ENCODE measurements around the gene SMPX.

Gene SMPX

DNA sequence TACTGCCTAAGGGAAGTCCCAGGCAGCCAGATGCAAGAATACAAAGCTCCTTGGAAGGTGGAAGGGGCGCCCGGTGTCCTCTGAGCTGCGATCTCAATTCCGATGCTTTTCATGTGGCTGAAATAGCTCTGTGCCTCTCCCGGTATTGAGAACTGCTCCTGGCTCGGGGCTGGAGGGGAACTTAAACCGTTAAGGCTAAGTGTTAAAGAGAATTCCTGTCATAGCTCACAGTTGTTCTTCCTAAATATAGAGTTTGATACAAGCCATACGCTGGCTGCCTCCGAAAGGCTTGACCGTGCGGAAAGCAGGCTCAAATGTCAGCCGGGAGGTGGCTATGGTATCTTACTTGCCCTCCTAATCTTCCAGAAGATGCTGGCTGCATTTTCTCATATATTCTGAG lies at the start of gene SMPX:
Gene SMPX, minus strand, starts transcription at position 157 of the 400 bp plus-strand sequence. CDS start 3,826 bp downstream, outside the sequence.
- no peaks in the 10 kb centered on the region for H3K9me3 ChIP-seq (ENCODE audit: control insufficient read depth, insufficient read depth, low read length)
- H3K4me1 ChIP-seq (ENCODE audit: control insufficient read depth, insufficient read depth, low read length), result peaks cover 18% of the 10 kb centered on the region

GRCh38 chrX:21806691-21807090 lies 48.8 kb upstream of the SMPX start:
- Histone ChIP-seq H3K9ac (ENCODE audit: low read depth, low read length) (no peak overlapping the region), H3K27me3 (ENCODE audit: control insufficient read depth, insufficient read depth, low read length) (no peaks in the 10 kb centered on the region), H3K36me3 (ENCODE audit: control insufficient read depth, insufficient read depth, low read length) (no peaks in the 10 kb centered on the region), H3K27ac (ENCODE audit: low read depth, low read length) (no peak overlapping the region), H3K4me3 (ENCODE audit: low read depth, low read length) (no peak overlapping the region), H3K4me1 (ENCODE audit: control insufficient read depth, insufficient read depth, low read length) (0 out of 2 replicates have a peak, but pooled peaks cover 4% of the 10 kb centered on the region), H3K9me3 (ENCODE audit: control insufficient read depth, insufficient read depth, low read length) (peaks cover 14% of the 10 kb centered on the region)

More for the DNA sequence above, at the start of gene SMPX:
- Histone ChIP-seq H3K27me3 (ENCODE audit: control insufficient read depth, insufficient read depth, low read length) (no peaks in the 10 kb centered on the region), H3K36me3 (ENCODE audit: control insufficient read depth, insufficient read depth, low read length) (no peaks in the 10 kb centered on the region), H3K9ac (ENCODE audit: low read depth, low read length) (no peak within 1 kb of the TSS), H3K4me3 (ENCODE audit: low read depth, low read length) (no peak within 1 kb of the TSS), H3K27ac (ENCODE audit: low read depth, low read length) (no peak within 1 kb of the TSS)

DNA sequence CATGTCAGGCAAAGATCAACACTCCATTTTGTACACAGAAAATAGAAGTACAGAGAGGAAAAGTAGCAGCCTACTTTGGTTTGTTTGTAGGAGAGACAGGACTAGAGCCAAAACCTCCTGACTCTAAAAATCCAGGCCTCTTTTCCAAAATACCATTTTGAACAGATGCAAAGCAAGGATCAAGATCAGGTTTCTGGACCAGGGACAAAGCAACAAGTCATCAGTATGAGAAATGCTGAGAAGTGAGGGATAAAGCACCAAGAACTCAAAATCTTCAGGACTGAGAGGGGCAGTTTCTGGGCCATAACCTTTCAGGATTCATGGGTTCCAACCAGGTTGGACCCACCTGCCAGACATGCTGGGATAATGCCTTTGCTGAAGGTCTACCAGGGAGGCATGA lies 44.9 kb upstream of the SMPX start:
- no peaks in the 10 kb centered on the region for H3K27me3 ChIP-seq (ENCODE audit: control insufficient read depth, insufficient read depth, low read length)
- 0 out of 2 replicates have a peak, but pooled peaks cover 4% of the 10 kb centered on the region for H3K4me1 ChIP-seq (ENCODE audit: control insufficient read depth, insufficient read depth, low read length)
- no peaks in the 10 kb centered on the region for H3K36me3 ChIP-seq (ENCODE audit: control insufficient read depth, insufficient read depth, low read length)
- no peak overlapping the region for H3K4me3 ChIP-seq (ENCODE audit: low read depth, low read length)
- H3K9me3 ChIP-seq (ENCODE audit: control insufficient read depth, insufficient read depth, low read length), result no peaks in the 10 kb centered on the region
- no peak overlapping the region for H3K27ac ChIP-seq (ENCODE audit: low read depth, low read length)
- no peak overlapping the region for H3K9ac ChIP-seq (ENCODE audit: low read depth, low read length)

GRCh38 chrX:21802054-21802670 lies 44.2 kb upstream of the SMPX start:
- no peak overlapping the region for H3K27ac ChIP-seq (ENCODE audit: low read depth, low read length)
- H3K9ac ChIP-seq (ENCODE audit: low read depth, low read length), result no peak overlapping the region
- H3K4me1 ChIP-seq (ENCODE audit: control insufficient read depth, insufficient read depth, low read length), result 0 out of 2 replicates have a peak, but pooled peaks cover 4% of the 10 kb centered on the region
- no peaks in the 10 kb centered on the region for H3K27me3 ChIP-seq (ENCODE audit: control insufficient read depth, insufficient read depth, low read length)
- no peaks in the 10 kb centered on the region for H3K36me3 ChIP-seq (ENCODE audit: control insufficient read depth, insufficient read depth, low read length)
- H3K4me3 ChIP-seq (ENCODE audit: low read depth, low read length), result no peak overlapping the region
- H3K9me3 ChIP-seq (ENCODE audit: control insufficient read depth, insufficient read depth, low read length), result no peaks in the 10 kb centered on the region

GRCh38 chrX:21800344-21800770 lies 42.4 kb upstream of the SMPX start:
- Histone ChIP-seq H3K36me3 (ENCODE audit: control insufficient read depth, insufficient read depth, low read length) (no peaks in the 10 kb centered on the region), H3K27ac (ENCODE audit: low read depth, low read length) (no peak overlapping the region), H3K9me3 (ENCODE audit: control insufficient read depth, insufficient read depth, low read length) (no peaks in the 10 kb centered on the region), H3K4me3 (ENCODE audit: low read depth, low read length) (no peak overlapping the region), H3K4me1 (ENCODE audit: control insufficient read depth, insufficient read depth, low read length) (0 out of 2 replicates have a peak, but pooled peaks cover 4% of the 10 kb centered on the region), H3K9ac (ENCODE audit: low read depth, low read length) (no peak overlapping the region), H3K27me3 (ENCODE audit: control insufficient read depth, insufficient read depth, low read length) (no peaks in the 10 kb centered on the region)

DNA sequence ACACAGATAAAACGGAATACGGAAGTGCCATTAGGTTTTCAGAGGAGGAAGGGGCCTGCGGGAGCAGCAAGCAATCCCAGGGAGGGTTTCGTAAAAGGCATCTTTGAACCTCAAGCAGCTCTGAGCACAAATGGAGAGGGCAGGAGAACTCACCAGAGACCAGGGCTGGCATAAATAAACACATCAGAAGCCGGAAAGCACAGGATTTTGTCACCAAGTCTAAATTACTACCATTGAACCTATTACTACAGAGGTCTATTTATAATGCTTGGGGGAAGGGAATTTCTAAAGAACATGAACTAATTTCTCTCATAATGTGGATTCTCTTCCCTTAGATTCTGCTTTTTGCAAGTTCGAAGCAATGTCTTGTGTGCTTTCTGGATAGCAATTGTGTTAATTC lies 41.9 kb upstream of the SMPX start:
- Histone ChIP-seq H3K4me3 (ENCODE audit: low read depth, low read length) (no peak overlapping the region), H3K4me1 (ENCODE audit: control insufficient read depth, insufficient read depth, low read length) (0 out of 2 replicates have a peak, but pooled peaks cover 4% of the 10 kb centered on the region), H3K9me3 (ENCODE audit: control insufficient read depth, insufficient read depth, low read length) (no peaks in the 10 kb centered on the region), H3K36me3 (ENCODE audit: control insufficient read depth, insufficient read depth, low read length) (no peaks in the 10 kb centered on the region), H3K27me3 (ENCODE audit: control insufficient read depth, insufficient read depth, low read length) (no peaks in the 10 kb centered on the region), H3K9ac (ENCODE audit: low read depth, low read length) (no peak overlapping the region), H3K27ac (ENCODE audit: low read depth, low read length) (no peak overlapping the region)

DNA sequence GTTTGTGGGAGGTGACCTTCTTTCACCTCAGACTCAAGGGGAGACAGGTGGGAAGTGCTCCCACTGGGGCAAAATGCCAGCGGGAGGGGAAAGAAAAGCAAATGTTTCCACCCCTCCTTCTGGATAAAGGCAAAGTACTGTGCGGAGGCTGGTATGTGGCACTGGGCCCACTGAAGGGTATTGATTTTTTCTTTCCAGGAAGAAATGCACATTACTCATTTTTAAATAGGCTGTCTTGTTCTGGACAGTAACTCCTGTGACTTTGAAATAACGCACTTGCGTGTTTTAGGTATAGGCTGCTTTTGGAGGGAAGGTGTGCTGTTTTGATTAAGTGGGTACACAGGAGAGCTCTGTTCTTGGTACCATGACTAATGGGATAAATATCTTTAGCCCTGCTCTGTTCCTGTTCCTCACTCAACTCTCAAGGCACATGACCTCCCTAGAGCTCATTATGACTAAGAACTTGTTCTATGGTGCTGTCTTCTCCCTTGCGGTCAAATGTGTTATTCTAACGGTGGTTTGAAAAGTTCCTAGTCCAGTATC lies 40.8 kb upstream of the SMPX start:
- no peaks in the 10 kb centered on the region for H3K27me3 ChIP-seq (ENCODE audit: control insufficient read depth, insufficient read depth, low read length)

DNA sequence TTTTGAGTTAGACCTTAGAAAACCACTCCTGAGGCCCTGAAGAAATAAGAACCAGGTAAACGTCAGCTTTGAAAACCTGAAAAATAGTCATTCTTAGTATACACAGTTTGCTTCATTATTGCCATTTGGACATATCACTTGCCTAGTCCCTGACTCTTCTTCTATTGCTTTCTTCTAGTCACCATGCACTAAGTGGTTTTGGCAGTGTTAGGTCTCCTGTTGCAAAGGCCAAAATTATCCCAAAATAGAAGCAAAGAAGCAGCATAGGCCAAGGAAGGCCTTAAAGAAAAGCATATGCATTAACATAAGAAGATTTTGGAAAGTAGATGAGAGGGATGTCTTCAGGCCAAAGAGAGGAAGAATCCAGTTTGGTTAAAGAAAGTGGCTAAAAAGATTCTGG lies 24.1 kb upstream of the SMPX start:
- peaks cover 13% of the 10 kb centered on the region for H3K4me1 ChIP-seq (ENCODE audit: control insufficient read depth, insufficient read depth, low read length)
- no peak overlapping the region for H3K4me3 ChIP-seq (ENCODE audit: low read depth, low read length)
- no peaks in the 10 kb centered on the region for H3K27me3 ChIP-seq (ENCODE audit: control insufficient read depth, insufficient read depth, low read length)
- no peaks in the 10 kb centered on the region for H3K36me3 ChIP-seq (ENCODE audit: control insufficient read depth, insufficient read depth, low read length)
- no peaks in the 10 kb centered on the region for H3K9me3 ChIP-seq (ENCODE audit: control insufficient read depth, insufficient read depth, low read length)
- H3K9ac ChIP-seq (ENCODE audit: low read depth, low read length), result no peak overlapping the region
- no peak overlapping the region for H3K27ac ChIP-seq (ENCODE audit: low read depth, low read length)

More for the DNA sequence above, 40.8 kb upstream of the SMPX start:
- 0 out of 2 replicates have a peak, but pooled peaks cover 4% of the 10 kb centered on the region for H3K4me1 ChIP-seq (ENCODE audit: control insufficient read depth, insufficient read depth, low read length)
- H3K36me3 ChIP-seq (ENCODE audit: control insufficient read depth, insufficient read depth, low read length), result no peaks in the 10 kb centered on the region
- H3K9ac ChIP-seq (ENCODE audit: low read depth, low read length), result no peak overlapping the region
- H3K9me3 ChIP-seq (ENCODE audit: control insufficient read depth, insufficient read depth, low read length), result no peaks in the 10 kb centered on the region
- H3K27ac ChIP-seq (ENCODE audit: low read depth, low read length), result no peak overlapping the region
- no peak overlapping the region for H3K4me3 ChIP-seq (ENCODE audit: low read depth, low read length)

GRCh38 chrX:21781525-21781924 lies 23.6 kb upstream of the SMPX start:
- no peaks in the 10 kb centered on the region for H3K27me3 ChIP-seq (ENCODE audit: control insufficient read depth, insufficient read depth, low read length)
- H3K36me3 ChIP-seq (ENCODE audit: control insufficient read depth, insufficient read depth, low read length), result no peaks in the 10 kb centered on the region
- peaks cover 13% of the 10 kb centered on the region for H3K4me1 ChIP-seq (ENCODE audit: control insufficient read depth, insufficient read depth, low read length)
- H3K4me3 ChIP-seq (ENCODE audit: low read depth, low read length), result no peak overlapping the region
- H3K27ac ChIP-seq (ENCODE audit: low read depth, low read length), result no peak overlapping the region
- no peak overlapping the region for H3K9ac ChIP-seq (ENCODE audit: low read depth, low read length)
- no peaks in the 10 kb centered on the region for H3K9me3 ChIP-seq (ENCODE audit: control insufficient read depth, insufficient read depth, low read length)

DNA sequence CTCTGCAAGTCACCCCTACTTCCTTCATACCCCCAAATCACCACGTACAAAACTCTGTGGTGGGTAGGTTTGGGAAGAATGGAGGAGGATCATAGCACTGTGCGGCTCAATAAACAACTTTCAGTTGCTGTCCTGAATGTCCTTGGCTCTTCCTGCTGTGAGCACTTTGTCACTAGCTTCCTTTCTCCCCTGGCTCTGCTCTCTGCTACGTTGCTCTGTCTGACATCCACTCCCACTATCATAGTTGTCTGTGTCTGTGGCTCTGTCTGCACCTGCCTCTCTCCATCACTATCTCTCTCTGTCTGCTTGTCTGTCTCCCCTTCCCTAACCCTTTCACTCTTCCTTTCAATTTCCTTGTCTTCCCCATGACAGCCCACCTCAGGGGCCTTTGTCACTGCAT lies 21.2 kb upstream of the SMPX start:
- Histone ChIP-seq H3K9me3 (ENCODE audit: control insufficient read depth, insufficient read depth, low read length) (no peaks in the 10 kb centered on the region), H3K9ac (ENCODE audit: low read depth, low read length) (no peak overlapping the region), H3K4me3 (ENCODE audit: low read depth, low read length) (no peak overlapping the region), H3K4me1 (ENCODE audit: control insufficient read depth, insufficient read depth, low read length) (peaks cover 13% of the 10 kb centered on the region), H3K27me3 (ENCODE audit: control insufficient read depth, insufficient read depth, low read length) (no peaks in the 10 kb centered on the region), H3K27ac (ENCODE audit: low read depth, low read length) (no peak overlapping the region), H3K36me3 (ENCODE audit: control insufficient read depth, insufficient read depth, low read length) (no peaks in the 10 kb centered on the region)

- Histone ChIP-seq H3K4me3 (ENCODE audit: low read depth, low read length) (no peak overlapping the region), H3K27ac (ENCODE audit: low read depth, low read length) (no peak overlapping the region), H3K36me3 (ENCODE audit: control insufficient read depth, insufficient read depth, low read length) (no peaks in the 10 kb centered on the region), H3K9ac (ENCODE audit: low read depth, low read length) (no peak overlapping the region), H3K9me3 (ENCODE audit: control insufficient read depth, insufficient read depth, low read length) (no peaks in the 10 kb centered on the region), H3K27me3 (ENCODE audit: control insufficient read depth, insufficient read depth, low read length) (no peaks in the 10 kb centered on the region), H3K4me1 (ENCODE audit: control insufficient read depth, insufficient read depth, low read length) (peaks cover 13% of the 10 kb centered on the region)
Observed at GRCh38 chrX:21778236-21778635, 20.3 kb upstream of the SMPX start.

Measured in HUES48 (cell line).